Colon (tissue), 2 donors: ENCODE measurements around the gene RBMY1B.
"Not testable (repeated sequence)": the region's sequence is repeated elsewhere in the genome, so short reads cannot be mapped to it uniquely, and the experiment has no call there.

ENCODE experiments used
- FAIRE-seq: peaks from 2 replicates; lab custom pipeline; 2012; peaks lifted over from hg19 to GRCh38; lab: Jason Lieb, UNC
- donor health status: control.
- donor health status: control.

RBMY1B gene

GRCh38 chrY:21511038-21511437 lies at the start of gene RBMY1B:
Gene RBMY1B, plus strand, starts transcription at chrY:21511338. Its CDS starts 2,013 bp downstream, at chrY:21513351.
- FAIRE-seq: not testable (repeated sequence)

DNA sequence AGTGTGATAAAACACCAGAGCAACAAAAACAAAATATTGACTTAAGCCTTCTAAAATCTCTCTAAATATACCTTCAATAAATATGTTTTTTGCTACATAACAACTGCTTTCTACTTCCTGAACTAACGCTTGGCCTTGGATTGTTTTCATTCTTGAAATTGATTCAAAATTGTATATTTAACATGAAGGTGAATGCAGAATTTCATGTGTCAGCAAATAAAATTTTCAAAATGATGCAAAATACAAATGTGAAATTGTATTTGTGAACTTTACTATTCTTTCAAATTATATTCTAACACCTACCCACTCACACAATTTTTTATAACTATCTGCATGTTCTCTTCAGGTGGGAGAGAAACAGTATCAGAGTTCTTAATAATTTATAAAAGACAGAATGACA lies 48.2 kb upstream of the RBMY1B start:
- FAIRE-seq: not testable (repeated sequence)

DNA sequence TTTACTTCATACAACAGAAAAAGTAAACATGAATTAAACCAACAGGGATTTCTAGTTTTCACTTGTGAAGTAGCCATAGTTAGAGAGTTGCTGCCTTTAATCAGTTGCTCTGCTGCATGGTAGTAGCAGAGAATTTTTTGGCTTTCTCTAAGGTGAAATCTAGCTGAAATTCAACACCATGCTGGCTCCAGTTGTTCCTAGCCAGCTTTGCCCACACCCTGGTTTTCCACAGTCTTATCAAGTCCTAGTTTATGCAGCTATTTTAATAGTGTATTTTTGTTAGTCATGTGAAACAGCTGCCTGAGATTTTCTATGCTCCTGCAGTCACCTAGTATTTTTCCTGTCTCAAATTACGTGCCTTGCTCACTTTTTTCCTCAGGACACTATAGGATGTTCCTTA lies 28.2 kb upstream of the RBMY1B start:
- no peak for FAIRE-seq

- FAIRE-seq: not testable (repeated sequence)
Measured at GRCh38 chrY:21534579-21534978, 23.4 kb downstream of the RBMY1B start, which contains the start of gene RBMY1A1. Gene RBMY1A1, plus strand, starts transcription at chrY:21534879. Its CDS starts 2,013 bp downstream, at chrY:21536892.

GRCh38 chrY:21559316-21559984 lies 48.3 kb downstream of the RBMY1B start:
- FAIRE-seq: not testable (repeated sequence)
